DOHH2 (cell line): ENCODE data around the gene ABLIM2.

Experiments
- H3F3A ChIP-seq: fragments of 200-600 bp; sonication (generic), shearing (Covaris generic); 2 replicates; pipeline ENCODE4 v1.6.0; 2016; ENCODE audit warnings: antibody characterized with exemption, mild to moderate bottlenecking; ENCODE audit not compliant: control insufficient read depth, insufficient read depth
- H3K27ac ChIP-seq: fragments of 200-600 bp; sonication (generic); 2 replicates; pipeline ENCODE4 v1.5.1; 2014; ENCODE audit warnings: low read depth, mild to moderate bottlenecking, low read length, moderate library complexity
- H3K27me3 ChIP-seq: fragments of 200-600 bp; sonication (generic); 2 replicates; pipeline ENCODE4 v1.6.1; 2014; ENCODE audit warnings: mild to moderate bottlenecking, low read length, mixed read lengths; ENCODE audit not compliant: control insufficient read depth
- H3K36me3 ChIP-seq: fragments of 200-600 bp; sonication (generic); 2 replicates; pipeline ENCODE4 v1.6.1; 2014; ENCODE audit warnings: mild to moderate bottlenecking, low read length, moderate library complexity, mixed read lengths; ENCODE audit not compliant: control insufficient read depth
- H3K4me1 ChIP-seq: fragments of 200-600 bp; sonication (generic); 2 replicates; pipeline ENCODE4 v1.6.1; 2014; ENCODE audit warnings: mild to moderate bottlenecking, low read length, mixed read lengths; ENCODE audit not compliant: control insufficient read depth
- H3K4me2 ChIP-seq: fragments of 200-600 bp; sonication (generic); 2 replicates; pipeline ENCODE4 v1.6.0; 2014; ENCODE audit warnings: mild to moderate bottlenecking, low read length, moderate library complexity
- H3K4me3 ChIP-seq: fragments of 200-600 bp; sonication (generic); 2 replicates; pipeline ENCODE4 v1.5.1; 2014; ENCODE audit warnings: mild to moderate bottlenecking, low read length, mixed read lengths
- H3K79me2 ChIP-seq: fragments of 200-600 bp; sonication (generic); 2 replicates; pipeline ENCODE4 v1.6.1; 2014; ENCODE audit warnings: mild to moderate bottlenecking, low read length, mixed read lengths; ENCODE audit not compliant: control insufficient read depth
- H3K9me2 ChIP-seq: fragments of 200-600 bp; sonication (generic); replicated peaks from 2 replicates; pipeline ENCODE4 v1.6.1; 2014; ENCODE audit warnings: mild to moderate bottlenecking, low read length, mixed read lengths; ENCODE audit not compliant: control insufficient read depth
- H3K9me3 ChIP-seq: fragments of 200-600 bp; sonication (generic); 2 replicates; pipeline ENCODE4 v1.6.1; 2014; ENCODE audit warnings: antibody characterized with exemption, low read length, mixed read lengths; ENCODE audit not compliant: control insufficient read depth, insufficient read depth
- H4K20me1 ChIP-seq: fragments of 200-600 bp; sonication (generic); 2 replicates; pipeline ENCODE4 v1.6.0; 2014; ENCODE audit warnings: low read depth, mild to moderate bottlenecking, antibody characterized with exemption, low read length, moderate library complexity; ENCODE audit not compliant: control insufficient read depth, insufficient read depth
- EZH2phosphoT487 ChIP-seq: fragments of 200-600 bp; sonication (generic); IDR thresholded peaks from 2 replicates; pipeline ENCODE4 v1.6.1; 2017; ENCODE audit warnings: borderline replicate concordance, mild to moderate bottlenecking, antibody characterized with exemption, low read length, moderate library complexity, mixed read lengths
- TF ChIP-seq, protein P1 (sequence below): fragments of 200-600 bp; sonication (generic); IDR thresholded peaks from one replicate; pipeline ENCODE4 v1.5.1; 2014; ENCODE audit warnings: antibody characterized with exemption, mild to moderate bottlenecking, low read depth, low read length; ENCODE audit not compliant: poor library complexity, severe bottlenecking

ABLIM2 gene

GRCh38 chr4:8013976-8014726 is 144.5 kb downstream of the ABLIM2 start:
- no peak overlapping the region for H3K4me2 ChIP-seq
- no peaks in the 10 kb centered on the region for H3K79me2 ChIP-seq

DNA sequence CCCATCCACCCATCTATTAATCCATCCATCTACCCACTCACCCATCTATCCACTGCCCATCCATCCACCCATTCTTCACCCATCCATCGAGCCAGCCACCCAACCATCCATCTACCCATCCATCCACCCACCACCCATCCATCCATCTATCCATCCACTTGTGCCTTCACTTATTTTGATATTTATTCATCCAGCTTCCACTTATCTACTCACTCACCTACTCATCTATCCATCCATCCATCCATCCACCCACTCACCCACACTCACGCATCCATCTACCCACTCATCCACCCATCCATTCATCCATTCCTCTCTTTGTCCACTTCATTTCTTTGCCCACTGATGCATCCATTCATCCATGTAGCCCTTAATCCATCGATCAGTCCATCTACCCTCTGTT is 146.1 kb downstream of the ABLIM2 start:
- TF ChIP-seq, protein P1, sequence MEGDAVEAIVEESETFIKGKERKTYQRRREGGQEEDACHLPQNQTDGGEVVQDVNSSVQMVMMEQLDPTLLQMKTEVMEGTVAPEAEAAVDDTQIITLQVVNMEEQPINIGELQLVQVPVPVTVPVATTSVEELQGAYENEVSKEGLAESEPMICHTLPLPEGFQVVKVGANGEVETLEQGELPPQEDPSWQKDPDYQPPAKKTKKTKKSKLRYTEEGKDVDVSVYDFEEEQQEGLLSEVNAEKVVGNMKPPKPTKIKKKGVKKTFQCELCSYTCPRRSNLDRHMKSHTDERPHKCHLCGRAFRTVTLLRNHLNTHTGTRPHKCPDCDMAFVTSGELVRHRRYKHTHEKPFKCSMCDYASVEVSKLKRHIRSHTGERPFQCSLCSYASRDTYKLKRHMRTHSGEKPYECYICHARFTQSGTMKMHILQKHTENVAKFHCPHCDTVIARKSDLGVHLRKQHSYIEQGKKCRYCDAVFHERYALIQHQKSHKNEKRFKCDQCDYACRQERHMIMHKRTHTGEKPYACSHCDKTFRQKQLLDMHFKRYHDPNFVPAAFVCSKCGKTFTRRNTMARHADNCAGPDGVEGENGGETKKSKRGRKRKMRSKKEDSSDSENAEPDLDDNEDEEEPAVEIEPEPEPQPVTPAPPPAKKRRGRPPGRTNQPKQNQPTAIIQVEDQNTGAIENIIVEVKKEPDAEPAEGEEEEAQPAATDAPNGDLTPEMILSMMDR: no peak
- no peak for TF ChIP-seq EZH2phosphoT487
- Histone ChIP-seq H3K36me3 (no peaks in the 10 kb centered on the region), H3K4me1 (no peaks in the 10 kb centered on the region), H3K4me2 (no peak overlapping the region), H3K9me3 (no peaks in the 10 kb centered on the region), H3K9me2 (no peaks in the 10 kb centered on the region), H3F3A (no peaks in the 10 kb centered on the region), H3K79me2 (no peaks in the 10 kb centered on the region), H3K4me3 (no peak overlapping the region), H4K20me1 (no peaks in the 10 kb centered on the region), H3K27ac (no peak overlapping the region), H3K27me3 (no peaks in the 10 kb centered on the region)

More at GRCh38 chr4:8013976-8014726, 144.5 kb downstream of the ABLIM2 start:
- Histone ChIP-seq H3K27ac (no peak overlapping the region), H3K4me1 (no peaks in the 10 kb centered on the region), H3K9me2 (no peaks in the 10 kb centered on the region), H3F3A (no peaks in the 10 kb centered on the region), H3K9me3 (no peaks in the 10 kb centered on the region), H3K36me3 (no peaks in the 10 kb centered on the region), H3K4me3 (no peak overlapping the region), H4K20me1 (no peaks in the 10 kb centered on the region), H3K27me3 (no peaks in the 10 kb centered on the region)
- TF ChIP-seq, protein P1: no peak
- TF ChIP-seq EZH2phosphoT487: no peak

GRCh38 chr4:8010618-8011017 is 148.0 kb downstream of the ABLIM2 start:
- no peaks in the 10 kb centered on the region for H3K9me3 ChIP-seq
- H3F3A ChIP-seq: no peaks in the 10 kb centered on the region
- no peak overlapping the region for H3K4me3 ChIP-seq
- H3K4me1 ChIP-seq: no peaks in the 10 kb centered on the region
- TF ChIP-seq, protein P1: no peak
- no peak for TF ChIP-seq EZH2phosphoT487
- no peaks in the 10 kb centered on the region for H3K27me3 ChIP-seq
- H4K20me1 ChIP-seq: no peaks in the 10 kb centered on the region
- H3K36me3 ChIP-seq: no peaks in the 10 kb centered on the region
- no peaks in the 10 kb centered on the region for H3K79me2 ChIP-seq
- H3K9me2 ChIP-seq: no peaks in the 10 kb centered on the region
- H3K27ac ChIP-seq: no peak overlapping the region
- H3K4me2 ChIP-seq: no peak overlapping the region
